K562 (cell line): ENCODE measurements around the gene TBX3. TPM values are rescaled to one million over a fixed set of nuclear protein-coding genes. Genes with fewer than 3 reads are reported as not detected.

Experiments
- ATAC-seq: fragments of 200-7000 bp; cut with Tn5 transposase; 3 replicates; pipeline ENCODE4 v1.9.1; 2020; ENCODE audit warnings: moderate library complexity
- BruUV-seq: library from RNA; stranded (reverse); fragments of 400-500 nt; replicated peaks from 2 replicates; lab custom pipeline; 2021; lab: Mats Ljungman, UMichigan
- CTCF ChIA-PET: fragments of 300-600 bp; formaldehyde crosslinking; extraction: SDS; loops from one replicate; lab custom pipeline; 2021; ENCODE audit warnings: low intra/inter-chr PET ratio; lab: Yijun Ruan, JAX
- POLR2A ChIA-PET: fragments of 300-600, 350-650 bp; sonication (Branson Sonifier 250); formaldehyde crosslinking; extraction: SDS; loops from one replicate; lab custom pipeline; 2021; ENCODE audit warnings: antibody characterized with exemption, inconsistent platforms; lab: Yijun Ruan, JAX
- DNase-seq, 4 experiments: peaks; one replicate each; pipeline versions ENCODE4 v3.0.0 to v3.0.0-alpha.2; 2011 to 2018; ENCODE audit warnings: low spot score in 3 of 4, mixed read lengths in 3 of 4; ENCODE audit errors: extremely low read depth in 1 of 4
- FAIRE-seq: peaks from 2 replicates; lab custom pipeline; 2011; peaks lifted over from hg19 to GRCh38; lab: Jason Lieb, UNC
- H2AFZ ChIP-seq: 2 replicates; pipeline ENCODE4 v1.6.0; 2011; ENCODE audit warnings: low read depth, low read length, control low read depth, inconsistent platforms
- H3K27ac ChIP-seq: fragments of 200-600 bp; 3 replicates; pipeline ENCODE4 v1.8.0; 2011; ENCODE audit warnings: low read depth, mild to moderate bottlenecking, control low read depth, inconsistent platforms, low read length, moderate library complexity, mixed read lengths; ENCODE audit errors: extremely low read depth
- H3K27me3 ChIP-seq, 2 experiments: fragments of 300-600 bp in 1 of 2; 2 replicates in 1 of 2; 3 replicates in 1 of 2; pipeline versions ENCODE4 v1.6.0 to v1.8.0; 2011; ENCODE audit warnings: inconsistent platforms in 2 of 2, low read length in 2 of 2, mild to moderate bottlenecking in 1 of 2, mixed read lengths in 1 of 2, moderate library complexity in 1 of 2; ENCODE audit not compliant: control insufficient read depth in 2 of 2, insufficient read depth in 2 of 2
- H3K36me3 ChIP-seq: fragments of 300-600 bp; 3 replicates; pipeline ENCODE4 v1.8.0; 2011; ENCODE audit warnings: mild to moderate bottlenecking, low read length, inconsistent platforms; ENCODE audit not compliant: control insufficient read depth, insufficient read depth
- H3K4me1 ChIP-seq, 2 experiments: fragments of 200-600 bp in 1 of 2; replicated peaks in 1 of 2; 2 replicates in 1 of 2; 3 replicates in 1 of 2; pipeline versions ENCODE4 v1.5.1 to v1.8.0; 2011; ENCODE audit warnings: inconsistent platforms in 2 of 2, low read length in 2 of 2, mild to moderate bottlenecking in 1 of 2, mixed read lengths in 1 of 2, moderate library complexity in 1 of 2; ENCODE audit not compliant: control insufficient read depth in 2 of 2, insufficient read depth in 2 of 2
- H3K4me2 ChIP-seq: 2 replicates; pipeline ENCODE4 v1.6.1; 2011; ENCODE audit warnings: low read length, control low read depth, inconsistent platforms, mixed read lengths; ENCODE audit not compliant: insufficient read depth
- H3K4me3 ChIP-seq: fragments of 200-600 bp; sonication (generic), shearing (Covaris generic); 2 replicates; pipeline ENCODE4 v1.5.1; 2016; ENCODE audit warnings: control low read depth, inconsistent platforms
- H3K79me2 ChIP-seq: fragments of 200-600 bp; 3 replicates; pipeline ENCODE4 v1.8.0; 2011; ENCODE audit warnings: low read length, inconsistent platforms; ENCODE audit not compliant: control insufficient read depth, insufficient read depth
- H3K9ac ChIP-seq, 2 experiments: 2 replicates each; pipeline versions ENCODE4 v1.6.0 to v1.6.1; 2011; ENCODE audit warnings: low read depth in 2 of 2, low read length in 2 of 2, control low read depth in 1 of 2, inconsistent platforms in 1 of 2, mild to moderate bottlenecking in 1 of 2, mixed read lengths in 1 of 2; ENCODE audit not compliant: insufficient read depth in 1 of 2
- H3K9me1 ChIP-seq: one replicate; pipeline ENCODE4 v1.6.0; 2011; ENCODE audit warnings: inconsistent platforms, mild to moderate bottlenecking, low read length, moderate library complexity; ENCODE audit not compliant: control insufficient read depth, insufficient read depth
- H3K9me3 ChIP-seq: replicated peaks from 2 replicates; pipeline ENCODE4 v1.5.1; 2011; ENCODE audit warnings: low read depth, low read length, inconsistent platforms; ENCODE audit not compliant: control insufficient read depth, insufficient read depth
- H4K20me1 ChIP-seq: replicated peaks from 2 replicates; pipeline ENCODE4 v1.6.1; 2011; ENCODE audit warnings: low read length, inconsistent platforms, mixed read lengths; ENCODE audit not compliant: control insufficient read depth, insufficient read depth
- BMI1 ChIP-seq: fragments of 150-350 bp; IDR thresholded peaks from 2 replicates; pipeline ENCODE4 v1.6.1; 2014; ENCODE audit warnings: low read length
- ELF2 ChIP-seq: fragments of 250-450 bp; sonication (Bioruptor Pico); IDR thresholded peaks from 2 replicates; pipeline ENCODE4 v1.5.0; 2021; ENCODE audit warnings: mild to moderate bottlenecking
- IRF9 ChIP-seq: fragments of 450-650 bp; IDR thresholded peaks from 2 replicates; pipeline ENCODE4 v1.6.1; 2016; ENCODE audit warnings: missing biosample characterization, missing genetic modification characterization
- MBD1 ChIP-seq: fragments of 250-450 bp; sonication (Bioruptor Pico); IDR thresholded peaks from 2 replicates; pipeline ENCODE4 v1.8.0; 2022; ENCODE audit warnings: inconsistent platforms
- NR2C1 ChIP-seq, 2 experiments: fragments of 450-650 bp; IDR thresholded peaks; 2 replicates each; pipeline ENCODE4 v1.6.1; 2017; ENCODE audit warnings: mild to moderate bottlenecking in 2 of 2, antibody characterized with exemption in 1 of 2, inconsistent platforms in 1 of 2, missing compliant biosample characterization in 1 of 2, missing genetic modification characterization in 1 of 2
- PRPF4 ChIP-seq: fragments of 200-400 bp; formaldehyde crosslinking; IDR thresholded peaks from one replicate; pipeline ENCODE4 v1.6.1; 2017; ENCODE audit warnings: low read length, low read depth, mild to moderate bottlenecking; ENCODE audit not compliant: insufficient read depth, poor library complexity, severe bottlenecking
- PTRF ChIP-seq: fragments of 450-650 bp; IDR thresholded peaks from 2 replicates; pipeline ENCODE4 v1.6.1; 2016; ENCODE audit warnings: mild to moderate bottlenecking, missing genetic modification characterization, missing compliant biosample characterization
- PTTG1 ChIP-seq: fragments of 450-650 bp; IDR thresholded peaks from 2 replicates; pipeline ENCODE4 v1.6.1; 2016; ENCODE audit warnings: low read depth, mild to moderate bottlenecking, missing genetic modification characterization, missing compliant biosample characterization
- RBM25 ChIP-seq: fragments of 200-400 bp; formaldehyde crosslinking; IDR thresholded peaks from 2 replicates; pipeline ENCODE4 v1.6.1; 2018; ENCODE audit warnings: low read length, low read depth, moderate library complexity; ENCODE audit not compliant: severe bottlenecking
- SIN3B ChIP-seq: fragments of 450-650 bp; IDR thresholded peaks from 2 replicates; pipeline ENCODE4 v1.6.1; 2017; ENCODE audit warnings: low read depth, mild to moderate bottlenecking, moderate library complexity
- SNRNP70 ChIP-seq: fragments of 200-400 bp; formaldehyde crosslinking; optimal IDR thresholded peaks from 2 replicates; pipeline ENCODE3; 2017; ENCODE audit warnings: low read depth, low read length
- TEAD1 ChIP-seq, 2 experiments: fragments of 450-650 bp in 1 of 2; sonication (generic) in 1 of 2; formaldehyde crosslinking; IDR thresholded peaks; 2 replicates each; pipeline versions ENCODE4 v1.4.0 to v1.8.0; 2020 to 2022; ENCODE audit warnings: mild to moderate bottlenecking in 2 of 2, missing genetic modification reagents in 1 of 2
- ZC3H8 ChIP-seq: fragments of 450-650 bp; IDR thresholded peaks from 2 replicates; pipeline ENCODE4 v1.6.1; 2017
- ZNF212 ChIP-seq: fragments of 450-650 bp; formaldehyde crosslinking; IDR thresholded peaks from 2 replicates; pipeline ENCODE4 v1.4.0; 2020; ENCODE audit warnings: mild to moderate bottlenecking
- ZNF431 ChIP-seq: sonication (generic); formaldehyde crosslinking; IDR thresholded peaks from 2 replicates; pipeline ENCODE4 v1.8.0; 2022; ENCODE audit warnings: mild to moderate bottlenecking, missing genetic modification reagents
- ZSCAN32 ChIP-seq: fragments of 450-650 bp; formaldehyde crosslinking; IDR thresholded peaks from 2 replicates; pipeline ENCODE4 v1.4.0; 2020; ENCODE audit warnings: mild to moderate bottlenecking, moderate library complexity
- WGBS: fragments of 100-300 bp; shearing (Covaris generic); methylation state at CpG from one replicate; pipeline ENCODE4 v1.1.6; 2016; ENCODE audit warnings: low coverage, mixed read lengths; ENCODE audit not compliant: insufficient coverage; ENCODE audit errors: missing lambda C conversion rate; 5-methylcytosine and 5-hydroxymethylcytosine counted together
- in situ Hi-C: fragments of 300-500 bp; cut with MboI; formaldehyde crosslinking; loops from 4 replicates; pipeline ENCODE4 v1.15.0; 2018; ENCODE audit warnings: inconsistent platforms, mixed read lengths
- intact Hi-C: fragments of 100-400 bp; cut with micrococcal nuclease; formaldehyde crosslinking; loops from 2 replicates; pipeline ENCODE4 v1.14.2; 2022
- polyA plus RNA-seq, 8 experiments: library from polyadenylated mRNA; depleted of rRNA in 4 of 8; stranded (reverse) in 5 of 8; unstranded in 3 of 8; fragments of >200 nt; fragmentation: Nextera tagmentation in 2 of 8; fragmentation: Illumina TruSeq in 1 of 8; extraction: Ambion mirVana in 2 of 8; extraction: Trizol in 1 of 8; gene quantifications; 2 replicates each; pipeline versions ENCODE4 v1.2.1 to v1.2.3, GENCODE V29; 2011 to 2014; ENCODE audit warnings: inconsistent platforms in 1 of 8, missing spikeins in 1 of 8
- total RNA-seq, 7 experiments: library from RNA; depleted of rRNA in 6 of 7; stranded (reverse); fragments of >200 nt in 6 of 7; fragmentation: Illumina TruSeq in 2 of 7; extraction: Trizol in 2 of 7; gene quantifications; 2 replicates each; pipeline versions ENCODE4 v1.2.1 to v1.2.3, GENCODE V29; 2011 to 2021; ENCODE audit warnings: low replicate concordance in 1 of 7

Gene TBX3
- total and polyA plus RNA-seq, 9 of the 15 experiments (the other 6 are each of a cell fraction or from before 2014, with no cell fraction given) = 0.03 to 0.60 (median 0.19) TPM

DNA sequence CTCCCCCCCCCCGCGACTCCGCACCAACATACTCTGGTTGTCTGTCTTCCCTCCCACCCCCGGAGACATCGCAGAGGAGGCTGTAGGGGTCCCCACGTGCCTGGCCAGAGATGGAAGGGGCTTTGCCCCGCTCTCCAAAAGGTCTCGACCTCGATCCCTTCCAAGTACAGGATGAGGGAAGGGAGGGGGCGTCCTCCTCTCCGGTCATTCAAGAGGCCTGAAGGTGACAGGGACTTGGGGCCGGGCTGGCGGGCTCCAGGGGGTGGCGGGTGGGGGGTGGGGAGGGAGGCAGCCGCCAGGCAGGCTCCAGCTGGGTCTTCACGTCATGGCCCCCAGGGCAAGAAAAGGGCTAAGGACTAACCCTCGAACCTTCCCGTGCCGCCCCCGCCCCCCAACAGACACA lies 15.1 kb downstream of the TBX3 start:
- POLR2A ChIA-PET = interaction anchor here (0.7 kb wide), 1 partner anchor 803 kb away, joined by 3 read pairs; no protein-coding TSS in a partner anchor
- H3K27ac ChIP-seq = no peak overlapping the region
- no peak overlapping the region for H3K4me2 ChIP-seq

More for the DNA sequence above, 15.1 kb downstream of the TBX3 start:
- TF ChIP-seq ELF2 (CRISPR knock-in tag) (no peak), RBM25 (no peak), ZNF212 (no peak), ZC3H8 (no peak), PRPF4 (no peak), IRF9 (tag) (no peak), BMI1 (no peak), PTRF (no peak), TEAD1 (CRISPR knock-in tag; IDR thresholded peaks at IDR 0.05) (no peak), ZNF431 (CRISPR knock-in tag) (no peak), PTTG1 (tag) (no peak), MBD1 (CRISPR knock-in tag) (no peak), ZSCAN32 (no peak), SIN3B (no peak), SNRNP70 (no peak), NR2C1 (IDR thresholded peaks at IDR 0.05) (no peak), NR2C1 (tag; IDR thresholded peaks at IDR 0.05) (no peak)
- DNase-seq (no peak), ATAC-seq (no peak), FAIRE-seq (no peak)
- CTCF ChIA-PET = interaction anchor here (0.7 kb wide), 1 partner anchor 1082 kb away, joined by 5 read pairs; no protein-coding TSS in a partner anchor
- Histone ChIP-seq H3K9ac (no peak overlapping the region), H3K9me1 (no peaks in the 10 kb centered on the region), H3K79me2 (no peaks in the 10 kb centered on the region), H3K36me3 (no peaks in the 10 kb centered on the region), H3K9me3 (no peaks in the 10 kb centered on the region), H3K4me3 (no peak overlapping the region), H2AFZ (no peak overlapping the region), H3K27me3 (peaks cover 30 to 52% of the 10 kb centered on the region in 2 experiments), H4K20me1 (no peaks in the 10 kb centered on the region), H3K4me1 (peaks cover 0 to 17% of the 10 kb centered on the region in 2 experiments; a peak in 2 of 5 replicates)
- intact Hi-C loops (loop anchor here (10.0 kb wide), 2 partner anchors 966 to 1276 kb away; no protein-coding TSS in a partner anchor), in situ Hi-C loops (no loop called here)
- no TSS peak for BruUV-seq
- WGBS = 0% methylated on average over 1 of the region's 20 CpGs
